ENCODE data around the gene SCO2. TPM values are rescaled to one million over a fixed set of nuclear protein-coding genes. Genes with fewer than 3 reads are reported as not detected.

SCO2 gene
- total and polyA plus RNA-seq, 9 of the 15 experiments (the other 6 are each of a cell fraction or from before 2014, with no cell fraction given): 0.34 to 4.0 (median 1.1) TPM; not detected in 3

DNA sequence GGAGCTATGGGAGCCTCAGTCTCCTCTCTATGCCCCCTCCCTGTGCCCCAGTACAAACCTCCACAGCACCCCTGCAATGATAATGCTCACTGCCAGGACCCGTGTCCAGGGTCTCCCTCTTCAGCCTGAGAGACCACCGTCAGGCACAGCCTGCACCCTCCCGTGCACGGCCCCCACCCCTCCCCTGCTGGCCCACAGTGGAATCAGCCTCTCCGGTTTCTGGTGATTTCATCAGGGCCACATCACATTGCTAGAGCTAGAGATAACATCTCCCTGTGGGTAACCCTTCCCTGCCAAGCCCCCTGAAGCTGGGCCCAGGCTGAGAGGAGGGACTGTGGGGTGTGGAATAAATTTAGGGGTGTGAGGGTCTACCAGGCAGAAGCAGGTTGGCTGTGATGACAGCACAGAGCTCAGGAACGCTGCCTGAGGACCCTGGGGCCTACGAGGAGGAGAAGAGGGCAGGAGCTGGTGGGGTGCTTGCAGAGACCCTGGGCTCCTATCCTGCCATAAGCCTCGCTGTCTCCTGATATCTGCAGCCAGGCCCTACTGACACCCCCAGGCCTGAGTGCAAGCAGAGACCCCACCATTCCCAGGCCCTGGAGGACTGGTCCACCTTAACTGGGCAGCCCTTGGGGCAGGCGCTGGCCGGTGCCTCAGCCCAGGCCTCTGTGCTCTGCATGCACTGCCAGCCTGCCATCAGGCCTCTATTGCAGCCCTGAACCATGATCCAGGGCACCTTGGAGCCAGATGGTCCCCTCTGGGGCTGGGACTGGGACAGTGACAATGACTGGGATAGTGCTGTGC, 20.3 kb upstream of the SCO2 start, which contains the start of gene KLHDC7B (continued):
- TF ChIP-seq, protein P1, sequence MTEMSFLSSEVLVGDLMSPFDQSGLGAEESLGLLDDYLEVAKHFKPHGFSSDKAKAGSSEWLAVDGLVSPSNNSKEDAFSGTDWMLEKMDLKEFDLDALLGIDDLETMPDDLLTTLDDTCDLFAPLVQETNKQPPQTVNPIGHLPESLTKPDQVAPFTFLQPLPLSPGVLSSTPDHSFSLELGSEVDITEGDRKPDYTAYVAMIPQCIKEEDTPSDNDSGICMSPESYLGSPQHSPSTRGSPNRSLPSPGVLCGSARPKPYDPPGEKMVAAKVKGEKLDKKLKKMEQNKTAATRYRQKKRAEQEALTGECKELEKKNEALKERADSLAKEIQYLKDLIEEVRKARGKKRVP (CRISPR knock-in tag; IDR thresholded peaks at IDR 0.05): peak; percentile 96
- TF ChIP-seq NFRKB (IDR thresholded peaks at IDR 0.05; ENCODE audit: low read depth) (peak; percentile 63; the same call in 1 of the 2 replicates), ZBTB7A (IDR thresholded peaks at IDR 0.05; ENCODE audit: borderline replicate concordance, control insufficient read depth, low read depth, low read length) (no peak), ARID1B (IDR thresholded peaks at IDR 0.05) (peak; percentile 6; the same call in 1 of the 2 replicates), MYNN (IDR thresholded peaks at IDR 0.05) (no peak), MYNN (CRISPR knock-in tag; IDR thresholded peaks at IDR 0.05) (no peak), PCBP1 (IDR thresholded peaks at IDR 0.05; ENCODE audit: low read depth, low read length, poor library complexity, severe bottlenecking) (no peak), ZNF584 (CRISPR knock-in tag; IDR thresholded peaks at IDR 0.05; ENCODE audit: low read depth) (peak; percentile 54), KLF6 (CRISPR knock-in tag; IDR thresholded peaks at IDR 0.05; ENCODE audit: borderline replicate concordance) (0 out of 2 replicates have a peak, but pooled peaks have one; percentile 7), RBFOX2 (IDR thresholded peaks at IDR 0.05; ENCODE audit: low read depth, low read length) (peak; percentile 70), MAZ (CRISPR knock-in tag; conservative IDR thresholded peaks at IDR 0.05 in 1 of 2, IDR thresholded peaks at IDR 0.05 in 1 of 2) (peak; percentile 62 to 91; a peak in 3 of 4 replicates), ZNF197 (CRISPR knock-in tag; IDR thresholded peaks at IDR 0.05; ENCODE audit: low read depth) (peak; percentile 16; the same call in 1 of the 2 replicates)
- TF ChIP-seq, protein P2, sequence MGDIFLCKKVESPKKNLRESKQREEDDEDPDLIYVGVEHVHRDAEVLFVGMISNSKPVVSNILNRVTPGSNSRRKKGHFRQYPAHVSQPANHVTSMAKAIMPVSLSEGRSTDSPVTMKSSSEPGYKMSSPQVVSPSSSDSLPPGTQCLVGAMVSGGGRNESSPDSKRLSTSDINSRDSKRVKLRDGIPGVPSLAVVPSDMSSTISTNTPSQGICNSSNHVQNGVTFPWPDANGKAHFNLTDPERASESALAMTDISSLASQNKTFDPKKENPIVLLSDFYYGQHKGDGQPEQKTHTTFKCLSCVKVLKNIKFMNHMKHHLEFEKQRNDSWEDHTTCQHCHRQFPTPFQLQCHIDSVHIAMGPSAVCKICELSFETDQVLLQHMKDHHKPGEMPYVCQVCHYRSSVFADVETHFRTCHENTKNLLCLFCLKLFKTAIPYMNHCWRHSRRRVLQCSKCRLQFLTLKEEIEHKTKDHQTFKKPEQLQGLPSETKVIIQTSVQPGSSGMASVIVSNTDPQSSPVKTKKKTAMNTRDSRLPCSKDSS (IDR thresholded peaks at IDR 0.05; ENCODE audit: low read depth, partially characterized antibody): no peak
- TF ChIP-seq, protein P3, sequence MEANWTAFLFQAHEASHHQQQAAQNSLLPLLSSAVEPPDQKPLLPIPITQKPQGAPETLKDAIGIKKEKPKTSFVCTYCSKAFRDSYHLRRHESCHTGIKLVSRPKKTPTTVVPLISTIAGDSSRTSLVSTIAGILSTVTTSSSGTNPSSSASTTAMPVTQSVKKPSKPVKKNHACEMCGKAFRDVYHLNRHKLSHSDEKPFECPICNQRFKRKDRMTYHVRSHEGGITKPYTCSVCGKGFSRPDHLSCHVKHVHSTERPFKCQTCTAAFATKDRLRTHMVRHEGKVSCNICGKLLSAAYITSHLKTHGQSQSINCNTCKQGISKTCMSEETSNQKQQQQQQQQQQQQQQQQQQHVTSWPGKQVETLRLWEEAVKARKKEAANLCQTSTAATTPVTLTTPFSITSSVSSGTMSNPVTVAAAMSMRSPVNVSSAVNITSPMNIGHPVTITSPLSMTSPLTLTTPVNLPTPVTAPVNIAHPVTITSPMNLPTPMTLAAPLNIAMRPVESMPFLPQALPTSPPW (CRISPR knock-in tag; IDR thresholded peaks at IDR 0.05): peak; percentile 84
- TF ChIP-seq, protein P4, sequence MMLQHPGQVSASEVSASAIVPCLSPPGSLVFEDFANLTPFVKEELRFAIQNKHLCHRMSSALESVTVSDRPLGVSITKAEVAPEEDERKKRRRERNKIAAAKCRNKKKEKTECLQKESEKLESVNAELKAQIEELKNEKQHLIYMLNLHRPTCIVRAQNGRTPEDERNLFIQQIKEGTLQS (IDR thresholded peaks at IDR 0.05): peak; percentile 66; the same call in 1 of the 2 replicates
- TF ChIP-seq, protein P4 (CRISPR knock-in tag; conservative IDR thresholded peaks at IDR 0.05): no peak
- TF ChIP-seq, protein P5, sequence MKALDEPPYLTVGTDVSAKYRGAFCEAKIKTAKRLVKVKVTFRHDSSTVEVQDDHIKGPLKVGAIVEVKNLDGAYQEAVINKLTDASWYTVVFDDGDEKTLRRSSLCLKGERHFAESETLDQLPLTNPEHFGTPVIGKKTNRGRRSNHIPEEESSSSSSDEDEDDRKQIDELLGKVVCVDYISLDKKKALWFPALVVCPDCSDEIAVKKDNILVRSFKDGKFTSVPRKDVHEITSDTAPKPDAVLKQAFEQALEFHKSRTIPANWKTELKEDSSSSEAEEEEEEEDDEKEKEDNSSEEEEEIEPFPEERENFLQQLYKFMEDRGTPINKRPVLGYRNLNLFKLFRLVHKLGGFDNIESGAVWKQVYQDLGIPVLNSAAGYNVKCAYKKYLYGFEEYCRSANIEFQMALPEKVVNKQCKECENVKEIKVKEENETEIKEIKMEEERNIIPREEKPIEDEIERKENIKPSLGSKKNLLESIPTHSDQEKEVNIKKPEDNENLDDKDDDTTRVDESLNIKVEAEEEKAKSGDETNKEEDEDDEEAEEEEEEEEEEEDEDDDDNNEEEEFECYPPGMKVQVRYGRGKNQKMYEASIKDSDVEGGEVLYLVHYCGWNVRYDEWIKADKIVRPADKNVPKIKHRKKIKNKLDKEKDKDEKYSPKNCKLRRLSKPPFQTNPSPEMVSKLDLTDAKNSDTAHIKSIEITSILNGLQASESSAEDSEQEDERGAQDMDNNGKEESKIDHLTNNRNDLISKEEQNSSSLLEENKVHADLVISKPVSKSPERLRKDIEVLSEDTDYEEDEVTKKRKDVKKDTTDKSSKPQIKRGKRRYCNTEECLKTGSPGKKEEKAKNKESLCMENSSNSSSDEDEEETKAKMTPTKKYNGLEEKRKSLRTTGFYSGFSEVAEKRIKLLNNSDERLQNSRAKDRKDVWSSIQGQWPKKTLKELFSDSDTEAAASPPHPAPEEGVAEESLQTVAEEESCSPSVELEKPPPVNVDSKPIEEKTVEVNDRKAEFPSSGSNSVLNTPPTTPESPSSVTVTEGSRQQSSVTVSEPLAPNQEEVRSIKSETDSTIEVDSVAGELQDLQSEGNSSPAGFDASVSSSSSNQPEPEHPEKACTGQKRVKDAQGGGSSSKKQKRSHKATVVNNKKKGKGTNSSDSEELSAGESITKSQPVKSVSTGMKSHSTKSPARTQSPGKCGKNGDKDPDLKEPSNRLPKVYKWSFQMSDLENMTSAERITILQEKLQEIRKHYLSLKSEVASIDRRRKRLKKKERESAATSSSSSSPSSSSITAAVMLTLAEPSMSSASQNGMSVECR (CRISPR knock-in tag; IDR thresholded peaks at IDR 0.05): no peak
